Measurements from ENCODE around the gene KLHDC4.
"Not testable (repeated sequence)": the region's sequence is repeated elsewhere in the genome, so short reads cannot be mapped to it uniquely, and the experiment has no call there.

The KLHDC4 gene

DNA sequence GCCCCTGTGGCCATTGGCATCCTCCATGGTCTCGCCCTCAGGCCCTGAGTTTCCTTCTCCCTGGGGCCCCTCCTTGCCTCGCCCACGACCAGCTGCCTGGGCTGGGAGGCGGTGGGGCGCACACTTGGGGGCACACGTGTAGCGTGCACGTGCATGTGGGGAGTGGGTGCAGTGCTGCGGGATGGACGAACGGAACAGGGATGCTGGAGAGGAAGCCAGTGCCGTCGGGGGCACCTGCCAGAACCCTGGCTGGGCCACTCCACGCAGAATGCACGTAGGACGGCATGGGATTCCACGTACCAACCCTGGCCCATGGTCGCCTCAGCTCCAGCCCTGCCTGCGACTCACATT is 80.4 kb downstream of the KLHDC4 start:
- H3K27ac ChIP-seq: no peak overlapping the region
- TF ChIP-seq, protein P1, sequence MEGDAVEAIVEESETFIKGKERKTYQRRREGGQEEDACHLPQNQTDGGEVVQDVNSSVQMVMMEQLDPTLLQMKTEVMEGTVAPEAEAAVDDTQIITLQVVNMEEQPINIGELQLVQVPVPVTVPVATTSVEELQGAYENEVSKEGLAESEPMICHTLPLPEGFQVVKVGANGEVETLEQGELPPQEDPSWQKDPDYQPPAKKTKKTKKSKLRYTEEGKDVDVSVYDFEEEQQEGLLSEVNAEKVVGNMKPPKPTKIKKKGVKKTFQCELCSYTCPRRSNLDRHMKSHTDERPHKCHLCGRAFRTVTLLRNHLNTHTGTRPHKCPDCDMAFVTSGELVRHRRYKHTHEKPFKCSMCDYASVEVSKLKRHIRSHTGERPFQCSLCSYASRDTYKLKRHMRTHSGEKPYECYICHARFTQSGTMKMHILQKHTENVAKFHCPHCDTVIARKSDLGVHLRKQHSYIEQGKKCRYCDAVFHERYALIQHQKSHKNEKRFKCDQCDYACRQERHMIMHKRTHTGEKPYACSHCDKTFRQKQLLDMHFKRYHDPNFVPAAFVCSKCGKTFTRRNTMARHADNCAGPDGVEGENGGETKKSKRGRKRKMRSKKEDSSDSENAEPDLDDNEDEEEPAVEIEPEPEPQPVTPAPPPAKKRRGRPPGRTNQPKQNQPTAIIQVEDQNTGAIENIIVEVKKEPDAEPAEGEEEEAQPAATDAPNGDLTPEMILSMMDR (conservative IDR thresholded peaks at IDR 0.05; ENCODE audit: low read depth): no peak
- ChIA-PET CTCF (no interaction called here), POLR2A (ENCODE audit: low non-redundant PET) (no interaction called here)
- no peak for DNase-seq (ENCODE audit: low spot score)

DNA sequence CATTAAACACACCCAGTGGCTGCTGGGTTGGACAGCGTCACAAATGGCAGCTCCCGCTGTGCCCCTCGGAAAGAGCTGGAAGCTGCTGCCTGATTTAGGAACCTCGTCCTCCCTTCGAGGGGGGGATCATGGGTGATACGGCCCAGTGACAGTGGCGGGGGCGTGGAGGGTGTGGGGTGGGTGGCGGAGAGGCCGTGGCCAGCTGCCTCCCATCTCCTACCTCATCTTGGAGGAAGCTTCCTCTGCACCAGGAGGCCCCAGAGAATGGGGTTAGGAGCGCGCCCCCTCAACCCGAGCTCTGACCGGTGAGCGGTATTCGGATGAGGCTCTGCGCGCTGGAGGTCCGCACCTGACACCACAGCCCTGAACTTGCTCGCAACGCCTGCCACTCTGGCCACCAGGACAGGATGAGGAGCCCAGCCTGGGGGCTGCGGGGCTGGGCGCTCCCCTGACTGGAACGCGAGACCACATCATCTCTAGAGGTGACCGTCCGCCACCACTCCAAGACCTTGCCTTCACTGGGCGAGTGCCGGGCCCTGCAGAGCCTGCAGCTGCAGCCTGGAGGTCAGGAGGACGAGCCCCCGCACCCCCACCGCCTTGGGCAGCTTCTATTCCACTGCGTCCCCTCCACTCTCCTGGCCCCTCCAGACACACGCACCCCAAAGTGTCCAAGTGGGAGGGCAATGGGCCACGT is 80.9 kb downstream of the KLHDC4 start:
- TF ChIP-seq, protein P1 (conservative IDR thresholded peaks at IDR 0.05; ENCODE audit: low read depth): no peak
- POLR2A ChIA-PET (ENCODE audit: low non-redundant PET): no interaction called here
- H3K27ac ChIP-seq: no peak overlapping the region
- CTCF ChIA-PET: no interaction called here
- DNase-seq (ENCODE audit: low spot score): no peak

- CTCF ChIA-PET: interaction anchor here (0.6 kb wide), 1 partner anchor 1863 kb away, joined by 3 read pairs; no protein-coding TSS in a partner anchor
- POLR2A ChIA-PET (ENCODE audit: low non-redundant PET): no interaction called here
- DNase-seq (ENCODE audit: low spot score): no peak
- TF ChIP-seq, protein P1 (conservative IDR thresholded peaks at IDR 0.05; ENCODE audit: low read depth): no peak
- H3K27ac ChIP-seq: no peak overlapping the region
Observed at GRCh38 chr16:87684106-87684677, 81.6 kb downstream of the KLHDC4 start.

GRCh38 chr16:87682852-87683399 is 82.9 kb downstream of the KLHDC4 start:
- CTCF ChIA-PET: no interaction called here
- no peak for DNase-seq (ENCODE audit: low spot score)
- POLR2A ChIA-PET (ENCODE audit: low non-redundant PET): no interaction called here
- TF ChIP-seq, protein P1 (conservative IDR thresholded peaks at IDR 0.05; ENCODE audit: low read depth): no peak
- no peak overlapping the region for H3K27ac ChIP-seq

DNA sequence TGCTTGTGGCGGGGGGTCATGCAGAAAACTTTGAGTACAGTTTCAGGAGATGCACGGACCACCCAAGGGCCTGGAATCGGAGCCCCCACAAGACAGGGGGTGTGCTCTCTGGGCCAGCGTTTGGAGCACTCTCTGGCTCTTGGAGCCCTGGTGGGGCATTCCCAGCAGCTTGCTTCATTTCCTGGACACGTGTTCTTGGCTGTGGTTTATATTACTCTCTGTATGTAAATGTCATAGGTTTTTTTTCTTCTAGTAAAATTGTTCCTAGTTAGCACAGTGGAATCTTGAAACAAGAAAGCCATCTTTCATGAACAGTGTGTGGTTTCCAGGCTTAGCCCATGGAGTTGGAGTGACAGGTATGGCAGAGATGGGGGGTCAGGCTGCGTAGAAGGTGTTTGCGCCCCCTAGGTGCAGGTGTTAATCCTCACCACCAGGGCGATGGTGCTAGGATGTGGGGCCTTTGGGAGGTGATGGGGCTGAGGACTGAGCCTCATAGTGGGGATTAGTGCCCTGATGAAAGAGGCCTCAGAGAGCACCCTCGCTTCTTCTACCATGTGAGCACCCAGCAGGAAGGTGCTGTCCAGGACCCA is 83.7 kb downstream of the KLHDC4 start:
- POLR2A ChIA-PET (ENCODE audit: low non-redundant PET): no interaction called here
- DNase-seq (ENCODE audit: low spot score): no peak
- CTCF ChIA-PET: interaction anchor here (0.5 to 0.7 kb wide), 3 partner anchors 14 to 46 kb away, joined by 3 to 4 read pairs (median 4); no protein-coding TSS in a partner anchor
- no peak overlapping the region for H3K27ac ChIP-seq
- TF ChIP-seq, protein P1 (conservative IDR thresholded peaks at IDR 0.05; ENCODE audit: low read depth): no peak

DNA sequence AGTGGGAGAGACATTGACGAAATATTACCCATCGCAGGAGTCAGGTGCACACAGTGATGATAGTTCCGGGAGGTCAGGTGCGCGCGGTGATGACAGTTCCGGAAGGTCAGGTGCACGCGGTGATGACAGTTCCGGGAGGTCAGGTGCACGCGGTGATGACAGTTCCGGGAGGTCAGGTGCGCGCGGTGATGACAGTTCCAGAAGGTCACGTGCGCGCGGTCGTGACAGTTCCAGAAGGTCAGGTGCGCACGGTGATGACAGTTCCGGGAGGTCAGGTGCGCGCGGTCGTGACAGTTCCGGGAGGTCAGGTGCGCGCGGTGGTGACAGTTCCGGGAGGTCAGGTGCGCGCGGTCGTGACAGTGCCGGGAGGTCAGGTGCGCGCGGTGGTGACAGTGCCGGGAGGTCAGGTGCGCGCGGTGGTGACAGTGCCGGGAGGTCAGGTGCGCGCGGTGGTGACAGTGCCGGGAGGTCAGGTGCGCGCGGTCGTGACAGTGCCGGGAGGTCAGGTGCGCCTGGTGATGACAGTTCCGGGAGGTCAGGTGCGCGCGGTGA is 84.7 kb downstream of the KLHDC4 start:
- POLR2A ChIA-PET (ENCODE audit: low non-redundant PET): interaction anchor here (0.7 kb wide), 1 partner anchor 489 kb away, joined by 3 read pairs; no protein-coding TSS in a partner anchor
- DNase-seq (ENCODE audit: low spot score); CTCF ChIA-PET; H3K27ac ChIP-seq: not testable (repeated sequence)

All from RWPE1 (cell line).